Ishikawa (cell line): ENCODE data around the gene SUPT5H.

Experiments used
- CEBPB ChIP-seq: IDR thresholded peaks from 2 replicates; pipeline ENCODE4 v1.6.1; 2012
- CREB1 ChIP-seq: IDR thresholded peaks from 2 replicates; pipeline ENCODE4 v1.6.1; 2012; ENCODE audit warnings: low read depth
- EGR1 ChIP-seq: IDR thresholded peaks from 2 replicates; pipeline ENCODE4 v1.6.1; 2012
- EP300 ChIP-seq: IDR thresholded peaks from 2 replicates; pipeline ENCODE4 v1.6.1; 2012; ENCODE audit warnings: borderline replicate concordance
- FOXM1 ChIP-seq: IDR thresholded peaks from 2 replicates; pipeline ENCODE4 v1.6.1; 2012; ENCODE audit warnings: low read depth, borderline replicate concordance
- NFIC ChIP-seq: IDR thresholded peaks from 2 replicates; pipeline ENCODE4 v1.6.1; 2012
- RAD21 ChIP-seq: IDR thresholded peaks from 2 replicates; pipeline ENCODE4 v1.6.1; 2012; ENCODE audit warnings: low read depth
- TAF1 ChIP-seq: IDR thresholded peaks from 2 replicates; pipeline ENCODE4 v1.6.1; 2012; ENCODE audit warnings: low read depth, mild to moderate bottlenecking
- TCF12 ChIP-seq: IDR thresholded peaks from 2 replicates; pipeline ENCODE4 v1.6.1; 2012; ENCODE audit warnings: low read depth
- TEAD4 ChIP-seq: IDR thresholded peaks from 2 replicates; pipeline ENCODE4 v1.6.1; 2012
- YY1 ChIP-seq: IDR thresholded peaks from 2 replicates; pipeline ENCODE4 v1.6.1; 2012; ENCODE audit warnings: low read depth
- ZBTB7A ChIP-seq: IDR thresholded peaks from 2 replicates; pipeline ENCODE4 v1.6.1; 2012; ENCODE audit warnings: low read depth
- TF ChIP-seq, protein P1 (sequence below): IDR thresholded peaks from 2 replicates; pipeline ENCODE4 v1.6.1; 2012
- TF ChIP-seq, protein P2 (sequence below): IDR thresholded peaks from 2 replicates; pipeline ENCODE4 v1.6.1; 2012; ENCODE audit warnings: low read depth, mild to moderate bottlenecking
- TF ChIP-seq, protein P3 (sequence below): IDR thresholded peaks from 2 replicates; pipeline ENCODE4 v1.6.1; 2012

The SUPT5H gene

DNA sequence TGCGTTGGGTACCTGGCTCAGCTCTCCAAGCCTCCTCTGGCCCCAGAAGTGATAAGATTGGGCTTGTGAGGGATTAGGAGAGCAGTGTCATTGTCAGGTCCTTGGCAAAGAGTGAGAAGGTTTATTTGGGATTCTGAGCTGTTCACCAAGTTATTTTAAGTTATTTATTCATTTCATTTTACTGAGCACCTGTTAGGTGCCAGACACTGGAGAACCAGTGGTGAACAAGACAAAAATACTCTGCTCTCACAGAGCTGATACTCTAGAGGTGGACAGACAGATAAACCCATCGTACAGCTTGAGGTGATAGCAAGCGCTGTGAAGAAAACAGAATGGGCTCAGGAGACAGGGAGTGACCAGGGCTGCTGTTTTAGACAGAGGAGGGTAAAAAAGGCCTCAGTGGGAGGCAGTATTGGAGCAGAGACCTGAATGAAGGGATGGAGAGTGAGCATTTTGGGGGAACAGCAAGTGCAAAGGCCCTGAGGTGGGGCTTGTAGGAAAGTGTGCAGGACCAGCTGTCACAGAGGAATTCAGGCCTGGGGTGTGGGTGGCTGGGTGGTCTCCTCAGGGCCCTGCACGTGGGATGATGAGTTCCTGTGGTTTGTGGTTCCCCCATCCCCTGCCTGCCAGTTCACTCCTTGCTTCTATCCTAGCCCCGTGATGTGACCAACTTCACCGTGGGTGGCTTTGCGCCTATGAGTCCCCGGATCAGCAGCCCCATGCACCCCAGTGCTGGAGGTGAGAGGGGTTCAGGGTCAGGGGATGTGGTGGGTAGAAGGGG is 26.6 kb downstream of the SUPT5H start:
- TF ChIP-seq FOXM1 (no peak), TAF1 (no peak), TCF12 (no peak), TEAD4 (no peak), EGR1 (no peak), YY1 (no peak), EP300 (no peak), ZBTB7A (no peak), NFIC (no peak), CREB1 (no peak), CEBPB (no peak), RAD21 (no peak)
- TF ChIP-seq, protein P1, sequence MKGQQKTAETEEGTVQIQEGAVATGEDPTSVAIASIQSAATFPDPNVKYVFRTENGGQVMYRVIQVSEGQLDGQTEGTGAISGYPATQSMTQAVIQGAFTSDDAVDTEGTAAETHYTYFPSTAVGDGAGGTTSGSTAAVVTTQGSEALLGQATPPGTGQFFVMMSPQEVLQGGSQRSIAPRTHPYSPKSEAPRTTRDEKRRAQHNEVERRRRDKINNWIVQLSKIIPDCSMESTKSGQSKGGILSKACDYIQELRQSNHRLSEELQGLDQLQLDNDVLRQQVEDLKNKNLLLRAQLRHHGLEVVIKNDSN: no peak
- TF ChIP-seq, protein P2, sequence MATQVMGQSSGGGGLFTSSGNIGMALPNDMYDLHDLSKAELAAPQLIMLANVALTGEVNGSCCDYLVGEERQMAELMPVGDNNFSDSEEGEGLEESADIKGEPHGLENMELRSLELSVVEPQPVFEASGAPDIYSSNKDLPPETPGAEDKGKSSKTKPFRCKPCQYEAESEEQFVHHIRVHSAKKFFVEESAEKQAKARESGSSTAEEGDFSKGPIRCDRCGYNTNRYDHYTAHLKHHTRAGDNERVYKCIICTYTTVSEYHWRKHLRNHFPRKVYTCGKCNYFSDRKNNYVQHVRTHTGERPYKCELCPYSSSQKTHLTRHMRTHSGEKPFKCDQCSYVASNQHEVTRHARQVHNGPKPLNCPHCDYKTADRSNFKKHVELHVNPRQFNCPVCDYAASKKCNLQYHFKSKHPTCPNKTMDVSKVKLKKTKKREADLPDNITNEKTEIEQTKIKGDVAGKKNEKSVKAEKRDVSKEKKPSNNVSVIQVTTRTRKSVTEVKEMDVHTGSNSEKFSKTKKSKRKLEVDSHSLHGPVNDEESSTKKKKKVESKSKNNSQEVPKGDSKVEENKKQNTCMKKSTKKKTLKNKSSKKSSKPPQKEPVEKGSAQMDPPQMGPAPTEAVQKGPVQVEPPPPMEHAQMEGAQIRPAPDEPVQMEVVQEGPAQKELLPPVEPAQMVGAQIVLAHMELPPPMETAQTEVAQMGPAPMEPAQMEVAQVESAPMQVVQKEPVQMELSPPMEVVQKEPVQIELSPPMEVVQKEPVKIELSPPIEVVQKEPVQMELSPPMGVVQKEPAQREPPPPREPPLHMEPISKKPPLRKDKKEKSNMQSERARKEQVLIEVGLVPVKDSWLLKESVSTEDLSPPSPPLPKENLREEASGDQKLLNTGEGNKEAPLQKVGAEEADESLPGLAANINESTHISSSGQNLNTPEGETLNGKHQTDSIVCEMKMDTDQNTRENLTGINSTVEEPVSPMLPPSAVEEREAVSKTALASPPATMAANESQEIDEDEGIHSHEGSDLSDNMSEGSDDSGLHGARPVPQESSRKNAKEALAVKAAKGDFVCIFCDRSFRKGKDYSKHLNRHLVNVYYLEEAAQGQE: no peak
- TF ChIP-seq, protein P3, sequence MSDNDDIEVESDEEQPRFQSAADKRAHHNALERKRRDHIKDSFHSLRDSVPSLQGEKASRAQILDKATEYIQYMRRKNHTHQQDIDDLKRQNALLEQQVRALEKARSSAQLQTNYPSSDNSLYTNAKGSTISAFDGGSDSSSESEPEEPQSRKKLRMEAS: no peak

DNA sequence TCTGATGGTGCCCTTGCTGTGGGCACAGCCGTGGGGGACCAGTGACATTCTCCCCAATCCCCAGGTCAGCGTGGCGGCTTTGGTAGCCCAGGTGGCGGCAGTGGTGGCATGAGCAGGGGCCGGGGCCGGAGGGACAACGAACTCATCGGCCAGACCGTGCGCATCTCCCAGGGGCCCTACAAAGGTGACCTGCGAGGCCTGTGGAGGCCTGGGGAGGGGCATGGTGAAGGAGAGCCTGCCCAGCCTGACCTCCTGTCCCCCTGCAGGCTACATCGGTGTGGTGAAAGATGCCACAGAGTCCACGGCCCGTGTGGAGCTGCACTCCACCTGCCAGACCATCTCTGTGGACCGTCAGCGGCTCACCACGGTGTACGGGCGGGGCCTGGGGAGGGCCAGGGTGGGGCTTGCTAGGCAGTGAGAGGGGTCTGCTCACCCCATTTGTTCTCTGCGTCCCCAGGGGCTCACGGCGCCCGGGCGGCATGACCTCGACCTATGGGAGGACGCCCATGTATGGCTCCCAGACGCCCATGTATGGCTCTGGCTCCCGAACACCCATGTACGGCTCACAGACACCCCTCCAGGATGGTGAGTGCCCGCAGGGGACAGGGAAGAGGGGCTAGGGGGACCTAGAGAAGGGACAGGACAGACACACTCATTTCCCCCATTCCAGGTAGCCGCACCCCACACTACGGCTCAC is 27.5 kb downstream of the SUPT5H start:
- TF ChIP-seq TAF1 (no peak), CEBPB (no peak), YY1 (no peak), TCF12 (no peak), EP300 (no peak), EGR1 (no peak), TEAD4 (no peak), RAD21 (no peak), CREB1 (no peak), FOXM1 (no peak), ZBTB7A (no peak), NFIC (no peak)
- TF ChIP-seq, protein P1: no peak
- TF ChIP-seq, protein P3: no peak
- TF ChIP-seq, protein P2: no peak

DNA sequence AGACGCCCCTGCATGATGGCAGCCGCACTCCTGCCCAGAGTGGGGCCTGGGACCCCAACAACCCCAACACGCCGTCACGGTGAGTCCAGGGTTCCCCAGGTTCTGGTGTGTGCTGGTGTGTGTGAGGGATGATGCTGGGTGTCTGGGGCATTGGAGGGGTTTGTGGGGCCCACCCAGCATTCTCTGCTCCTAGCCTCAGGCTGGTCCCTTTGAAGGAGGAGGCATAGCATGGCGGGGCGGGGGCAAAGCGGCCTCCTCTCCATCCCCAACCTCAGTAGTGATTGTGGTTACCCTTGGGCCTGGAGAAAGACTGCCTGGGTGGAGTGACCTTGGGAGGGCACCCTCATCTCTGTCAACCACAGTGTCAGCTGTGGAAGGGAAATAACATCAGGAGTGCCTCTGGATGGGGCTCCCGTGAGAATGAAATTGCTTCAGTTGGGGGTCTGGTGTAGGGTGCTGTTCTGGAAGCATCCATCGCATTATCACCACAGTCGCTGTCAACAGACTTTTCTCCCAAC is 28.1 kb downstream of the SUPT5H start:
- no peak for TF ChIP-seq ZBTB7A
- TF ChIP-seq, protein P1: no peak
- TF ChIP-seq EP300: no peak
- no peak for TF ChIP-seq TCF12
- no peak for TF ChIP-seq NFIC
- TF ChIP-seq YY1: no peak
- TF ChIP-seq FOXM1: no peak

DNA sequence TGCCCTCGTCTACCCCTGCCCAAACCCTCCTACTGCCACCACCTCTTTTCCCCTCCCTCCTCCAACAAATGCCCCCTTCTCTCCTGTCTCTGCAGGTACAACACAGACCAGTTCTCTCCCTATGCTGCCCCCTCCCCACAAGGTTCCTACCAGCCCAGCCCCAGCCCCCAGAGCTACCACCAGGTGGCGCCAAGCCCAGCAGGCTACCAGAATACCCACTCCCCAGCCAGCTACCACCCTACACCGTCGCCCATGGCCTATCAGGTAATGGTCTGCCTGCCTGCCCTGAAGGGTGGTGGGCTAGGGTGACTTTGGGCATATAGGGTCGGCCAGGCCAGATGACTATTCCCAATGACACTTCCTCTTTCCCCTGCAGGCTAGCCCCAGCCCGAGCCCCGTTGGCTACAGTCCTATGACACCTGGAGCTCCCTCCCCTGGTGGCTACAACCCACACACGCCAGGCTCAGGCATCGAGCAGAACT is 28.8 kb downstream of the SUPT5H start:
- TF ChIP-seq EGR1 (no peak), FOXM1 (no peak), RAD21 (peak; percentile 38; the same call in 1 of the 2 replicates)
- TF ChIP-seq, protein P1: no peak

DNA sequence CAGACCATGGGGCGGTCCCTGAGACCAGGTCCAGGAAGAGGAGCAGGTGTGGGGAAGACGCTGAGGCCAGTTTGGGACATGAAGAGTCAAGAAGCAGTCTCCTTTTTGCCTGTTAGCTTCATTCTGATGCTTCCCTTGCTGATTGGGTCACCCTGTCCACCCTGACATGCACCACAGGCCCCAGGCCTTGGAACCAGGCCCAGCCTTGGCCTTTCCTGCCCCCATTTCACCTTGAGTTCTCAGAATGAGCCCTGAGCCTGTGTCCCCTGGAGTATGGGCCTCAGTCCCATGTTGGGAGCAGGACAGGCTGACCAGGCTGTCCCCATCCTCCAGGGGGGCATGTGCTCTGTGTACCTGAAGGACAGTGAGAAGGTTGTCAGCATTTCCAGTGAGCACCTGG is 30.4 kb downstream of the SUPT5H start:
- TF ChIP-seq, protein P3: no peak
- no peak for TF ChIP-seq NFIC
- TF ChIP-seq TAF1: no peak
- TF ChIP-seq TEAD4: no peak
- no peak for TF ChIP-seq RAD21
- TF ChIP-seq TCF12: no peak
- TF ChIP-seq, protein P2: no peak
- TF ChIP-seq, protein P1: no peak
- no peak for TF ChIP-seq FOXM1
- TF ChIP-seq CEBPB: no peak
- no peak for TF ChIP-seq EP300
- TF ChIP-seq CREB1: no peak
- TF ChIP-seq YY1: no peak
- TF ChIP-seq ZBTB7A: no peak
- no peak for TF ChIP-seq EGR1
